ENCODE data around the gene TMEM273.

GRCh38 chr10:49166484-49167400 is 21.4 kb downstream of the TMEM273 start:
- no peak for TF ChIP-seq CTCF (IDR thresholded peaks at IDR 0.05)
- TF ChIP-seq POLR2AphosphoS5 (IDR thresholded peaks at IDR 0.05): no peak
